Dendritic cell treated with granulocyte-macrophage colony-stimulating factor and Interleukin-4, amounts not matched to agents 40 ng/mL and 50 ng/mL, for 4 days (primary cell): ENCODE data around the gene PANK4.
A peak's percentile ranks its signal among the peaks of the same experiment; 100 is the strongest.
"Not testable (repeated sequence)": the region's sequence is repeated elsewhere in the genome, so short reads cannot be mapped to it uniquely, and the experiment has no call there.

ENCODE experiments used
- H3K27ac Mint-ChIP-seq: one replicate; pipeline ENCODE4 v1.8.0; 2022; ENCODE audit warnings: mild to moderate bottlenecking, mixed read lengths
- H3K27me3 Mint-ChIP-seq: one replicate; pipeline ENCODE4 v1.8.0; 2022; ENCODE audit warnings: mild to moderate bottlenecking, mixed read lengths
- H3K36me3 Mint-ChIP-seq: one replicate; pipeline ENCODE4 v1.8.0; 2022; ENCODE audit warnings: low read depth, mixed read lengths
- H3K4me1 Mint-ChIP-seq: one replicate; pipeline ENCODE4 v1.8.0; 2022; ENCODE audit warnings: low read depth, mixed read lengths
- H3K4me3 Mint-ChIP-seq: one replicate; pipeline ENCODE4 v1.8.0; 2022; ENCODE audit warnings: mild to moderate bottlenecking, moderate library complexity, mixed read lengths
- H3K9me3 Mint-ChIP-seq: one replicate; pipeline ENCODE4 v1.8.0; 2022; ENCODE audit warnings: mixed read lengths
- intact Hi-C: fragments of 100-400 bp; cut with micrococcal nuclease; formaldehyde crosslinking; loops from one replicate; pipeline ENCODE4 v1.15.0; 2022

PANK4 gene

DNA sequence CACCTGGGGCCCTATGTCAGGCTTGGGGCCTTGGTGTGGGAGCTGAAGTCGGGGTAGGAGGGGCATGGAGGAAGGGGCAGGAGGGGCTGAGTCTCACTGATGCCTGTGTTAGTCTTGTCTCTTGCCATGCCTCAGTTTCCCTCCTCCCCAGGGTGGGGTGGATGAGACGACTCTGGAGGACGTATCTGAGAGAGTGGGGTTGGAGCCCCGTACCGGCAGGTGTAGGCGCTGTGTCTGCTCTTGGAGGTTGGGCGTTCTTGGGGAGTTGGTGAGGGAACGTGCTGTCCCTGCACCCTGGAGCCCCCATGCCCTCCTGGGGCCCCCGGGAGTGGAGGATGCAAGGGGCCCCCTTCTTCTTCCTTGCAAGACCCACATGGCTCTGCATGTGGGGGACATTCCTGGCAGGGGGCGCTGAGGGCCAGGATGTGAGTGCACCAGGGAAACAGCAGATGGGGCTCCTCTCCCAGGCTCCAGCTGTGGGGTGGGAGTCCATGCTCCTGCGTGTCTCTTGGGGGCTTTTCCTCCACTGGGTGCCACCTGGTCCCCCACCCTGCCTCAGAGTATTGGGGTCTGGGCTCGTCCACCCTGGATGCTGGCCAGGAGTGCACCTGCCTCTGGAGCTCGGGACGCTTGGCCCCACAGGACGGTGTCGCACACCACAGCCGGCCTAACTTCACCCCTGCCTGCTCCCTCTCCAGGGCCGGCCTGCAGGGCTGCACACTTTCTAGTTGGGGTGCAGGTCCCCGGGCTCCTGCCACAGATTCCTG lies 28.4 kb upstream of the PANK4 start:
- H3K36me3 Mint-ChIP-seq: peaks cover 50% of the 10 kb centered on the region
- no peaks in the 10 kb centered on the region for H3K9me3 Mint-ChIP-seq
- H3K4me1 Mint-ChIP-seq: peaks cover 66% of the 10 kb centered on the region
- intact Hi-C loops: loop anchor here (2.0 kb wide), 1 partner anchor 24 kb away; no protein-coding TSS in a partner anchor
- peak overlapping the region; percentile 96 for H3K27ac Mint-ChIP-seq
- H3K4me3 Mint-ChIP-seq: peak overlapping the region; percentile 84
- H3K27me3 Mint-ChIP-seq: peaks cover 9% of the 10 kb centered on the region

DNA sequence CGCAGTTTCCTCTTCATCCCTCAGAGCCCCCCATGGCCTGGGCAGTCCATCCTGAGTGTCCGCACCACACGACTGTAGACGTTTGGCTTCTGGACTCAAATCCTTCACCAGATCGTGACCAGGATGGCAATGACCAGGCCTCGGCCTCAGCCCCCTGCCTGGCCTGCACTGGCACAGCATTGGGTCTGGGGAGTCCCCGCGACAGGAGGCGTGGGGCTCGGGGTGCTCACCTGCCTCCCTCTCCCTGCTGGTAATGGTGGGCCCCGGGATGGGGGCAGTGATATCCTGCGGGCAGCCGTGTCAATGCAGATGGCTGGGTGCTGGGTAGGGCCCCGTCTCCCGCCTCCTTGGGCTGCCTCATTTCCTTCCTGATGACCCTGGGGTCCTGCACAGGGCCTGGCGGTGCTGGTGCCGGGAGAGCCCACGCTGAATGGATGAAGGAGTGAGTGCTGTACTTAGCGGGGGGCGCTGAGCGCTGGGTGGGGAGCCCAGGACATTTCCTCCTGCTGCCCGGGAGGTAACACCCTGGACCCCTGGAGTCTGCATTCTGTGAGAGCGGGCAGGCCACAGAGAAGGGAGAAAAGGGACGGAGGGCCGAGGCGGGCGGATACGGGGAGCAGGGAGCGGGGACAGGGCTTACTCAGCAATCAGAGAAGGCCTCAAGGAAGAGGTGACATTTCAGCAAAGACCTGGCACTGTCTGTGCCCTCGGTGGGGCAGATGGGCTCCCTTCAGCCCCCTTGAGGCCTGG lies 27.6 kb upstream of the PANK4 start:
- H3K27ac Mint-ChIP-seq: peak overlapping the region; percentile 96
- peaks cover 9% of the 10 kb centered on the region for H3K27me3 Mint-ChIP-seq

DNA sequence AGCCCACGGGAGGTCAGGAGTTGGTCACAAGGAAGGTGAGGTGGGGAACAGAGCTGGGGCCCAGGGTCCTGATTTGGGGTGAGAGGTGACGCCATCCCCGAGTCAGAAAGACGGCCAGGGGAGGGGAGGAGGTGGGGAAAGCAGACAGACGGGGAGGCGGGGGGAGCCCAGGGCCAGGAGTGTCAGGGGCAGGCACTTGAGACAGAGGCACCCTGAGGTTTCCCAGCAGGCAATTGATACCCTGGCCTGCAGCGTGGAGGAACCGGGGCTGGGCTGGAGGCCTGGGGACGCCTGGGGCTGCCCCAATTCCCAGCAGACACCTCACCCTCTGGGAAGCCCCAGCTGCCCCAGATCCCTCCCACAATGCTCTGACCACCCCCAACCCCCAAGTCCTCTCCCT lies 26.7 kb upstream of the PANK4 start:
- H3K27ac Mint-ChIP-seq, H3K4me3 Mint-ChIP-seq, H3K9me3 Mint-ChIP-seq, intact Hi-C loops, H3K27me3 Mint-ChIP-seq: not testable (repeated sequence)
- Mint-ChIP-seq H3K4me1 (peaks cover 66% of the 10 kb centered on the region), H3K36me3 (peaks cover 33% of the 10 kb centered on the region)

More for the DNA sequence above, 27.6 kb upstream of the PANK4 start:
- H3K4me1 Mint-ChIP-seq: peaks cover 66% of the 10 kb centered on the region
- H3K4me3 Mint-ChIP-seq: peak overlapping the region; percentile 84
- intact Hi-C loops: loop anchor here (2.0 kb wide), 1 partner anchor 25 kb away; no protein-coding TSS in a partner anchor
- H3K36me3 Mint-ChIP-seq: peaks cover 43% of the 10 kb centered on the region
- H3K9me3 Mint-ChIP-seq: no peaks in the 10 kb centered on the region

DNA sequence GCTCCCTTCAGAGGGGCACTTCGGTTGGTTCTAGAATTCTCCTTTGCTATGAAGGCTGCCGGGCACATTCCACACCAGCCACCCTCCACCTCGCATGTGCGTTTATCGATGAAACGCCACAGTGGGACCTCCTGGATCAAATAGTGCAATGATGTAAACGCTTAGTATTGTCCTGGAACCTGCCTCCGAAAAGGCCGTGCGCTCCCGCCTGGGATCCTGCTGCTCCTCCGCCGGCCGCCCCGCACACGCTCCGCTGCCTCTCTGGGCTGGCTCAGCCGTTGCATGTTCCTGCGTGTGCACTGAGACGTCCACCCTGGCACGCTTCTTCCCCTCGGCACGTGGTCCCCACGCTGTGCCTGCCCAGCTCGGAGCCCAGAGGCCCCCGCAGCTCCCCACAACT lies 25.8 kb upstream of the PANK4 start:
- intact Hi-C loops: no loop called here
- no peak overlapping the region for H3K4me3 Mint-ChIP-seq
- peaks cover 9% of the 10 kb centered on the region for H3K27me3 Mint-ChIP-seq
- H3K36me3 Mint-ChIP-seq: peaks cover 24% of the 10 kb centered on the region
- peaks cover 66% of the 10 kb centered on the region for H3K4me1 Mint-ChIP-seq
- H3K9me3 Mint-ChIP-seq: no peaks in the 10 kb centered on the region
- no peak overlapping the region for H3K27ac Mint-ChIP-seq

DNA sequence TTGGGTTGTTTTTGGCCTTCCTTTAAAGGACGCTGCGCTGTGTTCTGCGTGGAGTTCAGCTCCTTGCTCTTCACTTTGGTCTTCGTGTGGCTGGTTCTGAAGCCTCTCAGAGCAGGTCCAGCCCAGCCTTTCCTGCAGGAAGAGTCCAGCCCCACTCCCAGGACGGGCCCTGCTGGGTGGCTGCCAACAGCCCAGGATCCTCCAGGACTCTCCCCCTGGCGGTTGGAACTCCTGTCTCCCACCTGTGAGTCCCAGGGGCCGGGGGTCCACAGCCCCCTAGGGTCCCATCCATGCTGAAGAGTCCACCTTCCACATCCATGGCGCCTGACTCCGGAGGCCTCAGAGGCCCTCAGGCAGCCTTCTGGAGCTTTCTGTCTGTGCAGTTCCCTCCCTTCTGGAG lies 25.1 kb upstream of the PANK4 start:
- H3K4me1 Mint-ChIP-seq: peaks cover 67% of the 10 kb centered on the region
- H3K4me3 Mint-ChIP-seq, H3K27me3 Mint-ChIP-seq, H3K9me3 Mint-ChIP-seq, intact Hi-C loops: not testable (repeated sequence)
- peak overlapping the region; percentile 11 for H3K27ac Mint-ChIP-seq
- H3K36me3 Mint-ChIP-seq: peaks cover 18% of the 10 kb centered on the region

DNA sequence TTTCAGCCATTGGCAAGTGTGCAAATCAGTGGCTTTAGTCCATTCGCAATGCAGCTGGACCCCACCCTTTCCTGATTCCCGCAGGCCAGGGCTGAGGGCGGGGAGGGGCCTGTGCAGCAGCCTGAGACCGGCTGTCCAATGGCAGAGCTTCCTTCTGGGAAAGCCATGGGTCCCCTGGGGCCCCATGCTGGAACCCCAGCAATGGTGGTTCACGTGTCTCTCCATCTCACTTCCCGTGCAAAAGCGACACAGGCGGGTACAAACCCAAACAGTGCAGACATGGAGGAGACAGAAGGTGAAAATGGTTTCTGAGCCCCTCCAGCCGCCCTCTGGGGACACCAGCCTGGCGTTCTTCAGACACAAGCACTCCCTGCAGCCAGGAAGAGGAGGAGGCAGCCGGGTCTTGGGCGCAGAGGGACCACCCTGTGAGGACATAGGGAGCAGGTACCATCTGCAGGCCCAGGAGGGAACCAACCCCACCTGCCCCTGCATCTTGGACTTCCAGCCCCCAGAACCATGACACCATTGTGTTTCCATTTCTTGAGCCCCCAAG lies 24.0 kb upstream of the PANK4 start:
- H3K27me3 Mint-ChIP-seq, H3K9me3 Mint-ChIP-seq, intact Hi-C loops, H3K4me3 Mint-ChIP-seq, H3K36me3 Mint-ChIP-seq: not testable (repeated sequence)
- Mint-ChIP-seq H3K4me1 (peaks cover 69% of the 10 kb centered on the region), H3K27ac (peak overlapping the region; percentile 92)

DNA sequence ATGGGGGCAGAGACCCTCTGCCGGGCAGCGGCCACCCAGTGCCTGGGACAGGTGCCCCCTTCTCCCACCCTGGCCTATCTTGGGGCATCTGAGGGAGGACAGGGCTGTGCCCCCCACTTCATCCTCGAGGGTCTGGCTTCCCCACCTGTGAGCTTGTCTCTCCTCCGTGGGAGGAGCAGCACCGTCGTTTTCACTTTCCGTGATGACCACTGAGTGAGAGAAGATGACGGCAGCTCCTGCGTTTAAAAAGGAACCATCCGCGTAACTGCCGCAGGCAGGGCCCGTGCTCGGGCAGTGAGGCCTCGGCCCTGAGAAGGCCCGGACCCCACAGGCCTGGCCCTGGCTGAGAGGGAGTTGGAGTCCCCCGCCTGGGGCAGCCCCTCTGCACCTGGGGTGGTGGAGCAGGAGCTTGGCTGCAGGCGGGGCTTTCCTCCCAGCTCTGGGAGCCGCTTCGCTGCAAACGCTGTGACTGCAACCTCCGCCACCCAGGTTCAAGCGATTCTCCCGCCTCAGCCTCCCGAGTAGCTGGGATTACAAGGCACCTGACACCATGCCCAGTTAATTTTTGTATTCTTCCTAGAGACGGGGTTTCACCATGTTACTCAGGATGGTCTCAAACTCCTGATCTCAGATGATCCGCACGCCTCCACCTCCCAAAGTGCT lies 23.1 kb upstream of the PANK4 start:
- Mint-ChIP-seq H3K4me1 (peaks cover 66% of the 10 kb centered on the region), H3K27ac (peak overlapping the region; percentile 92), H3K27me3 (peaks cover 11% of the 10 kb centered on the region), H3K4me3 (peak overlapping the region; percentile 86)
- intact Hi-C loops: loop anchor here (5.0 kb wide), 1 partner anchor 352 kb away; no protein-coding TSS in a partner anchor
- not testable (repeated sequence) for H3K9me3 Mint-ChIP-seq, H3K36me3 Mint-ChIP-seq

DNA sequence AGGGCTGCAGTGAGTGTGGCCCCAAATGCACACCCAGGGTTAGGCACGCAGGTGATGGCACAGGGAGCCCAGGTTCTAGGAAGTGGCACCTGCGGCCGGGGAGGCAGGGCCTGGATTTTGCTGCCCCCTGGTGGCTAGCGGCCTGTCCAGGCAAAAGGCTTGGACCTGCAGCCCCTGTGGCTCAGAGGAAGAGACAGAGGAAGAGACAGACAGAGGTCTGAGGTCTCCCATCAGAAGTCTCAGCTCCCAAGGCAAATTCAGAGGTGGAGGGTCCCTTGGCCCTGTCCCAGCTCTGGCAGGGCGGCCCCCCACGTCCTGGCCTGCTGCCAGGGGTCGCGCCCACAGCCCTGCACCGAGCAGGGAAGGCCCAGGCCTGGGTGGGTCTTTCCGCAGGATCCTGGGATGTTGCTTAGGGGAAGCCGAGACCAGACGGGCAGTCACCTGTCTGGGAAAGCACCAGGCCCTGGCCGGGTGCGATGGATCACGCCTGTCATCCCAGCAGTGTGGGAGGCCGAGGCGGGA lies 21.7 kb upstream of the PANK4 start:
- intact Hi-C loops: loop anchor here (1.0 to 5.0 kb wide), 4 partner anchors 8 to 351 kb away; partner anchors contain the start of genes PANK4, PRXL2B and TNFRSF14
- Mint-ChIP-seq H3K27me3 (peaks cover 18% of the 10 kb centered on the region), H3K4me1 (peaks cover 55% of the 10 kb centered on the region), H3K9me3 (no peaks in the 10 kb centered on the region), H3K36me3 (no peaks in the 10 kb centered on the region), H3K4me3 (peak overlapping the region; percentile 86), H3K27ac (peak overlapping the region; percentile 92)

DNA sequence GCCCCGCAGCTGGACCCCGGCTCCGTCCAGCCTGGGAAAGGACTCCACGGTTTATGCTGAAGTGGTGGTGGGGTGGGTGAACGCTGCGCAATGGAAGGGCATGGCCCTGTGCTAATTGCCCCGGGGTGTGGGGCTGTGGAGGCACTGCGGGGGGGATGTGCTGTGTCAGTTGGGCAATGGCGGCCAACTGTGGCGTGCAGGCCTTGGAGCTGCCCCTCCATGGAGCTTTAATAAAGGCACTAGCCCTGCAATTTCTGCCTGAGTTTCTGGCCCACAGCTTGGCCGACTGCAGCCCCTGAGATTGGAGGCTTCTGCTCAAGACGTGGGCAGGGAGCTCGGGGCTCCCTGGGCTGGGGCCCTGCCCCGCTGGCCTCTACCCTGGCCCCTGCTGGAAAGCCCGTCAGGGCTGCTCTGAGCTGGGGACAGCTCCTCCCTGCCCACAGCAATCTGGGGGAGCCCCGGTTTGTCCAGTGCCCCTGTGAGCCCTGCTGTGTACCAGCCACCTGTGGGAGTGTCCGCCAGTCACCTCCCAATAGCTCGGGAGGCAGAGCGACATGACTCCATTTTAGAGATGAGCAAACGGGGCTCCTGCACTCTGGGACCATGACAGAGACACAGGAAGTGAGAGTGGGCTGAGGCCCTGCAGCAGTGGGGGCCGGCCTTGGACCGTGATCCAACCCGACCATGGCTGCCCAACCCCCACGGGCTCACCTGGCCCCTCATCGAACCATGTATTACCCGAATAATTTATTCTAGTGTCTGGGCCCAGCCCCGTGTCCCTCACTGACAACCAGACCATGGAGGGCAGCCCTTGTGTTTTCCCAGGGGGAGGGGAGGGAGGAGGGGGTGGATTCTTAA lies 21.0 kb upstream of the PANK4 start:
- Mint-ChIP-seq H3K9me3 (no peaks in the 10 kb centered on the region), H3K4me3 (peak overlapping the region; percentile 86), H3K4me1 (peaks cover 55% of the 10 kb centered on the region), H3K27me3 (peaks cover 25% of the 10 kb centered on the region), H3K27ac (peak overlapping the region; percentile 92), H3K36me3 (no peaks in the 10 kb centered on the region)
- intact Hi-C loops: loop anchor here (1.0 to 5.0 kb wide), 4 partner anchors 9 to 350 kb away; partner anchors contain the start of genes PANK4, PRXL2B and TNFRSF14

DNA sequence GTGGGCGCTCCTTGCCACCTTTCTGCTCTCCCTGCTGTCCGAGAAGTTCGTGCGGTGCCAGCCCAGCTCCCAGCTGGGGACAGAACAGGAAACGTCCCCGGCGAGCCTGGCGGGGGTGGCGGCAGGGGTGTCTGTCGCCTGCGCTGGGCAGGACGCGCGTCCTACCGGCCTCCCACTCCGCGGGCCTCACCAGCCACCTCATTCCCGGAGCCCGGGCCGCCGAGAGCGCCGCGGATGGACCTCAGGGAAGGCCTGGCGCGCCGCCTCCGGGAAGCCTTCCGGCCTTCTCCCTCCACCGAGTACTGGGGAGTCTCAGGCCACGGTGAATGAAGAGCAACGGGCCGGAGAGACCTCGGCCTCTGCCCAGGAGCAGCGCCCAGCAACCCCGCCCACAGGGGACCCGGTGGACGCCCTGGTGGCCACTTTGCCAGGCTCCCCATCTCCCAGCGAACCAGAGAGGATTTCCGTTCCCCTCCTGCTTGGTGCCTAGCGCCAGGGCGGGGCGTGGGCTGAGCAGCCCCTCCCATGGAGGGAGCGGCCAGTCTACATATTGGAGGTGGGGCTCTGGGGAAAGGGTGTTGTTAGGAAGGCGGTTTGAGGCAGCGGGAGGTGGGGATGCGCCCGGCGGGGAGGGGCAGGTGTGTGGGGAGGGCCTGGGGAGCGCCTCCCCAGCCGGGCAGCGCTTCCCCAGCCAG lies 20.3 kb upstream of the PANK4 start:
- peaks cover 55% of the 10 kb centered on the region for H3K4me1 Mint-ChIP-seq
- peaks cover 30% of the 10 kb centered on the region for H3K27me3 Mint-ChIP-seq
- no peaks in the 10 kb centered on the region for H3K9me3 Mint-ChIP-seq
- H3K36me3 Mint-ChIP-seq: no peaks in the 10 kb centered on the region
- peak overlapping the region; percentile 86 for H3K4me3 Mint-ChIP-seq
- peak overlapping the region; percentile 92 for H3K27ac Mint-ChIP-seq
- intact Hi-C loops: loop anchor here (5.0 kb wide), 1 partner anchor 349 kb away; no protein-coding TSS in a partner anchor

DNA sequence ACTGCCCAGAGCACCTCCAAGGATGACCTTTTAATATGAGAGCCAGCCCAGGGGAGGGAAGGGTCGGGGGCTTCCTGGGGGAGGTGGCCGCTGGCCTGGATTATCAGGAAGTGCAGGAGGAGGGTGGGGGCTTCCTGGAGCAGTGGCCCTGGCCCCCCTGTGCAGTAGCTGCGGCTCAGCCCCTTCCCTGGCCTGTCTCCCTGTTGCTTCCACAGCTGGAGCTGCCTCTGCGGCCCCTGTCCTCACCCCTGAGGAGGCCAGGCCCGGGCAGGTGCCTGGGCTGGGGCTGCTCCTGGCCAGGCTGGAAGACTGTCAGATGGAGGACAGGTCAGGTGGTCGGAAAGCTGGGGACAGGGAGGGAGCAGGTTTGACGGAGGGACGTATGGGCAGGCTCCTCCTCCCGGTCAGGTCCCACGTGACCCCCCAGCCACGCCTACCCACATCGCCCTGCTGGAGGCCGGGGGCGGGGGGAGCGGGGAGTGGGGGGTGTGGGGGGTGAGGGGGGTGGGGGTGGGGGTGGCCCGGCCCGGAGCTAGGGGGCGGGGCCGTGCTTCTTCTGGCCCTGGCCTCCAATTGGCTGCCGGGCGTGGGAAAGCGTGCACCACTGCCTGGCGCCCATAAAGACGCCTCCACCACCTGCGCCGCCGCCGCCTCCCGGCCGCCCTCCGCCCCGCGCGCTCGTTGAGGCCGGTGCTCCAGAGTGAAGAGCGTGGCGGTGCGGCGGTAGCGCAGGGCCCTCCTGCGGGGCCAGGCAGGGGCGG lies 19.5 kb upstream of the PANK4 start:
- Mint-ChIP-seq H3K27ac (peak overlapping the region; percentile 92), H3K9me3 (no peaks in the 10 kb centered on the region), H3K4me3 (peak overlapping the region; percentile 86), H3K36me3 (no peaks in the 10 kb centered on the region), H3K27me3 (peaks cover 37% of the 10 kb centered on the region), H3K4me1 (peaks cover 53% of the 10 kb centered on the region)
- intact Hi-C loops: loop anchor here (5.0 kb wide), 1 partner anchor 349 kb away; no protein-coding TSS in a partner anchor
